Femur (tissue), 1 donor: ENCODE data around the gene GPR176.
"Not testable (repeated sequence)": the region's sequence is repeated elsewhere in the genome, so short reads cannot be mapped to it uniquely, and the experiment has no call there.

Experiments used
- DNase-seq: peaks from one replicate; pipeline ENCODE4 v3.0.0-alpha.2; 2017

GPR176 gene

DNA sequence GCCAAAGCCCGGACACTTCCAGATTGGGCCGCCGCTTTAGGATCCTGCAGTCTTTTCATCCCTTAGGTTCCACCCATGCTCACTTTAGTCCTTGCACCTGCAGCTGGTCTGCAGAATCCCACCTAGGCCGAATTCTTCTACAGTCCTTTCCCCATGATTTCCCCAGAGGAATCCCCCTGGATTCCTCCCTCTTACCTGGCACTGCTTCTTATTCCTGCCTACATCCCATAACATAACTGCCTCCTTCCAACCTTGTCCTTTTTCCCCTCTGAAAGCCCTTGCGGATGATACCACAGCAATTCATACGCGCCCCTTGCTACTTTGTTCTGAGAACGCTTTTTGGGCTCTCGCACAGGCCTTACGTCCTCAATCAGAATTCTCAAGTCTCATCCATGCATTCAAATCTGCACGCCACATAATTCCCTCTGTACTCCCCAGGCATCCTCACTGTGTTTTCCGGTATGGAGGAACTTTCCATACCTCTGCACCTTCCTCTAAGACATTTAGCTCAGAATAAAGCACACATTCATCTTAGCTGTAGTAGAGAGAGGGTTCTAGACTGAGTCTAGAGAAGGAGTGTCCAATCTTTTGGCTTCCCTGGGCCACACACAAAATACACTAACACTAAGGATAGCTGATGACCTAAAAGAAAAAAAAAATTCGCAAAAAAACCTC lies 14.5 kb upstream of the GPR176 start:
- DNase-seq: peak; percentile 28

DNA sequence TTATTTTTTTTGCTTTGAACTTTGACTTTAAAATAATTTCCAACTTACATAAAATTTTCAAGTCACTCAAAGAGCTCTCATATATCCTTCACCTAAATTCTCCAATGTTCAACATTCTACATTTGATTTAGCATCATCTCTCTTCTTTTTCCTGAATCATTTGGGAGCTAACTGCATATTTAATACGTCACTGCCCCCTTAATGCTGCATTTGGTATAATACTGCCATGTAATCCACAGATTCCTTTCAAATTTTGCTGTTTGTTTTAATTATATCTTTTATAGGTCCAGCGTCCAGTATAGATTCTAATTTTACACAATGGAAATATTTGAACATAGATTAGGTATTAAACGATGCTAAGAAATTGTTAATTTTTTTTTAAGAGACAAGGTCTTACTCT lies 11.5 kb upstream of the GPR176 start:
- no peak for DNase-seq

DNA sequence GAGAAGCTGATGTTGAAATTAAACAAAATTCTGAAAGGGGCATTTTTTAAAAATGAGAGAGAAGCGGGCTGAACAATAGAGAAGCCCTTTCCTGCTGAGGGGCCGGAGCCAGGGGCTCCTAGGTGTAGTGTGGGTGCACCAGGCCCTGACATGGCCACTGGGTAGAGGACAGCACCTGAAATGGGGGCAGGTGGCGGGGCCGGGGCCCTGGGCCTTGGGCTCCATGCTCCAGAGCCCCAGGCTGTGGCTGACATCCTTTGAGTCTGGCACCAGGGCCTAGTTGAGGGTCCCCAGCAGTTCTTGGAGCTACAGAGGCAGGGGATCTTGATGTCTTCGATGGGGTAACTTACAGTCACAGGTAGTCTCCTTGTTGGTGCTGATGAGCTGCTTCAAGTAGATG lies 6.5 kb upstream of the GPR176 start:
- DNase-seq: no peak

DNA sequence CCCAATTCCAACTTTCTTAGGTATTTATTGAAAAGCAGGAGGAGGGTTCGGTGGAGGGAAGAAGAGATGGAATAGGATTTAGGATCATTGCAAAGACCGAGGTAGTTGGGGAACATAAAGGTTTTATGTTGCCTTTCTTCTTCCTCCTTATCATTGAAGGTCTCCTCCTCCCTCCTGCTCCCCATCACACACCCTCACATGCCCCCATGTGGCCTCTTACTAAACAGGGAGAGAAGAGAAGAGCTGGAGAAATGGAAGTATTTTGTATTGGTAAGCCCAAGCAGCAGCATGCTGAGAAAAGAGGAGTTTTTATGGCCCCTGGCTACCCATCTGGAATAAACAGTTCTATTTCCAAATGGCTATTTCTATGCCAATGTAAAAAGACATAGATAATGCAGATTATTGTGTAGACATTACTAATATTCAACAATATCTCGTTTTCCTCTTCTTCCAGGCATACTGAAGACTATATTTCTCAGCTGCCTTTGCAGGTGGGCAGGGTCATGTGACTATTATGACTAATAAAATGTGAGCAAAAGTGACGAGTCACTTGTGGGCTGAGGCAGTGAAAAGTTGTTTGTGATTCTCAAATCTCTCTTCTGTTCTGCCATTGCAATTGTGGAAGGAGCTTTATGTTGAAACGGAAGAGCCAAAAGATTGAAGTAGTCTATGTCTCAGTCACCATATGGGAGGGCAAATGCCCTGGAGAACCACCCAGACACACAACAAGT lies 5.2 kb upstream of the GPR176 start:
- DNase-seq: no peak

DNA sequence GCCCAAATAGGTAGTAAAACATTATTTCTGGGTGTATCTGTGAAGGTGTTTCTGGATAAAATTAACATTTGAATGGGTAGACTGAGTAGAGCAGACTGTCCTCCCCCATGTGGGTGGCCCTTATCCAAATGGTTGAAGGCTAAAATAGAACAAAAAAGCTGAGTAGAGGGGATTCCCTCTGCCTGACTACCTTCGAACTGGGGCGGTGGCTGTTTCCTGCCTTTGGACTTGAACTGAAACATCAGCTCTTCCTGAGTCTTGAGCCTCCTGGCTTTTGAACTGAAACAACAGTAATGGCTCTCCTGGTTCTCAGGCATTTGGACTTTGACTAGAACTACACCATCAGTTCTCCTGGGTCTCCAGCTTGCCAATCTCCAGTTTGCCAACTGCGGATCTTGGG lies 4.4 kb upstream of the GPR176 start:
- DNase-seq: no peak

DNA sequence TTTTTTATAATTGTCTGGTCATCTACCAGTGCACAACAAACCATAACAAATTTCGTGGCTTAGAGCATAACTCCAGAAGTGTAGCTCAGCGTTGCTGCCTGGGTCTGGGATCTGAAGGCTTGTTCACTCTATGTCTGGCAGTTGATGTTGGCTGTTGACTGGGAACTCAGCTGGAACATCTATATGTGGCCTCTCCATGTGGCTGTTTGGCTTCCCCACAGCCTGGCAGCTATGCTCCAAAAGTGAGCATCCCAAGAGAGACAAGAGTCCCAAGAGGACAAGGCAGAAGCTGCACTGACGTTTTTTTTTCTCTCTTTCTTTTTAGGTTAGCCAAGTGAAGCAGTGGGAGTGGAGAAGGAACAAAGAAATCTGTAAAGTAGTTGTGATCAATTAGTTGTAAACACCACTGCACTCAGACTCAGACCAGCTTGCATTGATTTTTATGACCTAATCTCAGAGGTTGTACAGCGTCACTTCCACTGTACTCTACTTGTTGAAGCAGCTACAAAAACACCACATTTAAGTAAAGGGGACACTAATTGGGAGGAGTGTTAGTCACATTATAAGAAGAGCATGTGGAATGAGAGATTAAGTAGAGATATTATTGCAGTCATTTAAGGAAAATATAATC lies 2.5 kb upstream of the GPR176 start:
- peak; percentile 41 for DNase-seq

DNA sequence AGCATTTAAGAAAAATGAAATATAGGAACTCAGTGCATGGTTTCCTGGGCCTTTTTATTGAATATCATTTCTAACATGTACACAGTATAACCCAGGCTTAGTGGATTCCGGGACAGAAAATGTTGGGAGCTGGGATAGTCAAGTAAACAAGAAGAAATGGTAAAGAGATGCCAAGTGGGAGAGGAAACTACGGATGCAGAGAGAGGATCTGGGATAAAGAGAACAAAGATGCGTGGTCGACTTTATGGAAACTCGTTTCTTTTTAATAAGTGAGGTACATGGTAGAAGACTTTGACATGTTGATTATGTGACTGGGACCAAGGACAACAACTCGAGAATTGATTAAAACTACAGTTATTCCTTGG lies 1.2 kb upstream of the GPR176 start:
- DNase-seq: no peak

DNA sequence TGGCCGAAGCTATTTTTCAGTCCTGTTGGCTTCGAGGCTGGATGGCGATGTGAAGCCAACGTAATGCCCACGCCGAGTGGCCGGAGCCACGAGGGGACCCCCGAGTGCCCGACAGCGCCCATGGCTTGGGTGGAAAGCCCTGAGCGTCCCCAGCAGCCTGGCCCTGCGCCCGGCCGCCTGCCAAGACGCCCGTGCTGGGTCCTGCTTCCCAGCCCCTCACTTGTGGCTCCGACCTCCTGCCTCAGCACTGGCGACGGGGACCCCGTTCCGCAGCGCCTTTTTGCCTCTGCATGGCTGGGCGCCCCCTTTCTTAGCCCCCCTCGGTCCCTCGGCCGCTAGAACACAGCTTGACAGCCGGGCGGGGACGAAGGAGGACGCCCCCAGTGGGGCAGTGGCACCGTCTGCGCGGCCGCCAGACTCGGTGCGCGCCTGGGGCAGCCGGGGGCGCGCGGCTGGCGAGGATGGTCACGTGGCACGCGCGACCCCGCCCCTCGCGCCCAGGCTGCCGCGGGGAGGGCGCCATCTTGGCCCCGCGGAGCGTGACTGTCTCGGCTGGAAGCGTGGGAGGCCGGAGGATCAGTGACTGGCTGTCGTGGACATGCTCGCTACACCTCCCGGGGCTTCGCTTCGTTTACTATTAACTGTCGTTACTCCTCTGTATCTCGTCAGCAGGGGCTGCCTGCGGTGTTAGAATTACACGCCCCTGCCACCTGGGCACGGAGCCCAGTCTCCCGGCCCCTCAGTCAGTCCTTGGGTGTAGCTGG lies 626 bp upstream of the GPR176 start:
- DNase-seq: peak; percentile 86

DNA sequence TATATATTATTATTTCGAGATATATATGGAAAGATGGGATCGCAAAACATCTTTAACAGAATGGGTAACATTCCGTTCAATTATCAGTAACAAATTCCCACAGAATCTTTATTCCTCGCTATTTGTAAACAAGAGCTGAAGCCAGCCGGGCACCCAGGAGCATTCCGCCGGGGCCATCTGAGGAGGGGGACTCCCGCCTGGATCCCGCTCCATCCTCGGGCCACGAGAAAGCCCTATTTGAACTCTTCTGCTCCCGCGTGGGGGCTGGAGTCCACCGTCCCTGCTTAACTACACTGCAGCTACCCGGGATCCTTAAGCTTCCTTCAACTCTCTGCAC lies 687 bp downstream of the GPR176 start:
- DNase-seq: no peak

DNA sequence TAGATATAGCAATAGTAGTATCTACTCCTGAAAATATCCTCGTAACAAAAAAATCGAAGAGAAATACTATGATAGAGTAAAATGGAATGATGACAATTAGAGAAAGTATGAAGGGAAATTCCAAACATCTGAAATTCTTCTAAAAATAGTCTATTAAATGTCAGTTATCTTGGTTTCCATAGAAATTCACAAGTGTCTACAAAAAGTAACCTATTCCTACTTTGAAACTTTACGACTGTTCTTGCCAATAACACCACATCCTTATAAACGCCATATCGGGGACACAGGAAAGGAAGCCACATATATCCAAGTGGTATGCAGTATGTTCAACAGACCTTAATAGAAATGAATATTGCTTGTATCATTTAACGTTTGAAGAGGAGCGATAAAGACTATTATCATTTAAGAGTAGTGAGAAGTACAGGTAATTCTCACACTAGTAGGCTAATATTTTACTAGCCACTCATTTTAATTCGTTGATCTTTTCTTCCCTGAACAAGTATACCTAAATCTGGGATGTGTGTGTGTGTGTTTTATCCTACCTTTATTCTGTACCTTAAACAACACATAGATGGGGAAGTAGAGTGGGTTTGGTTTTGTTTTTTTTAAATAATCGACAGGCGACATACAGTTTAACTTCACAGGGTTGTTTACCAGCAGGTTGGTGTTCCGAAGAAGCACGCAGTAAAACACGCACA lies 1.2 kb downstream of the GPR176 start:
- no peak for DNase-seq

DNA sequence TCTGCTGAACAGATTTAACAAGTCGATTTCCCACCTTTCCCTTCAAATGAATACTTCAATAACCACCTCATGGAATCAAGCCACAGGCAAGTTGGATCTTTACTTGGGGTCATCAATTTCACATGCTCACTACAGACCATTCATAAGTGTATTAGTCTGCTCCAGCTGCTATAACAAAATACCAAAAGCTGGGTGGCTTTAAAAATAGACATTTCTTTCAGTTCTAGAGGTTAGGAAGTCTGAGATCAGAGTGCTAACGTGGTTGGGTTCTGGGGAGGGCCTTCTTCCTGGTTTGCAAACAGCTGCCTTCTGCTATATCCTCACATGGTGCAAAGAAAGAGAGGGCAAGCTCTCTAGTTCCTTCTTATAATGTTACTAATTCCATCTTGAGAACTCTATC lies 5.1 kb downstream of the GPR176 start:
- no peak for DNase-seq

DNA sequence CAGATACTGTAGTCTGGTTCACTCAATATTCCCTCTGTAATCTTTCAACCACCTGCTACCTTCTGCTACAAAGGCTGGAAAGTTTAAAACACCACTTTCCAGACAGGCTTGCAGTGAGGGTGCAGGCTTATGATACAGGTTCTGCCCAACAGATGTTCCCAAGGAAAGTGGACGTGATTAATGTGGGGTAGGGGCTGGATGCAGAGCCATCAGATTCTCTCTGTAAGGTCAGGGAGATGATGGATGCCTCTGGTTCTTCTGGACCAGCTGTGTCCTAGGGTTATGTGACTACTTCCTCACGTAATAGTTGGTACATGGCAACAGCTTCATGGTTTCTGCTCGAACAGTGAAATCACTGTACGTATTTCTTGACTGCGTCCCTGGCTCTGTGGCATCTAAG lies 11.1 kb downstream of the GPR176 start:
- no peak for DNase-seq

DNA sequence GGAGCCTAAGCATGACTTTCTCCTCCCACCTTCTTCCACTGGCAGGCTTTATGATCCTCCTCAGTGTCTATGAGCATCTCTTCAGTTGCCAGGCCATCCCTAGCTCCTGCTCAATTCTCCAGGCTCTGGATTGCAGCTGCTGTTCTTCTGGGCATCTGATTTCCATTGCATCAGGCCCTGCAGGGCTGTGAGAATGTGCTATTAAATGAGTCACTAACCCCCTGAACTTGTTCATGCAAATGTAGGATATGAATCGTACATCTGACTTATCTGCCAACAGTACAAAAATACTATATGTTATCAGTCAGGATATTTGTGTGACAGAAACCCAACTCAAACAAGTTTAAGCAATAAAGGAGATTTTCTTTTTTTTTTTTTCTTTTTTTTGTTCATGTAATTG lies 11.9 kb downstream of the GPR176 start:
- DNase-seq: no peak

DNA sequence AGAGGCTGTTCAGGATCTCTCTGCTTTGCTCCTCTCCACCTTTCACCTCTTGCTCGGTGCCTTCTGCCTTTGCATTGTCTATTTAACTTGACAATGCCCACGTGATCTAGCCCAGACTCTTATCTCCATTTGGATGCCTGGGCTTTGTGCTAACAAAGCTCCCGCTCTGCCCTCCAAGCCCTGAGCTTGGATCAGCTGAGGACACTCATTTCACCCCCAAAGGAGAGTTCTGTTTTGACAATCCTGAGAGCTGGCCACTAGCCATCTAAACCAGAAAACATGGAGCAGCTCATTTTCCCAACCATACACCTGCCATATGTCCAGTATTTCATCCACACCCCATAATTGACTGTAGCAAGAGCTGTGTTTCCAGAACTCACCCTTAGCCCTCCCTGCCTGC lies 12.8 kb downstream of the GPR176 start:
- DNase-seq: no peak

DNA sequence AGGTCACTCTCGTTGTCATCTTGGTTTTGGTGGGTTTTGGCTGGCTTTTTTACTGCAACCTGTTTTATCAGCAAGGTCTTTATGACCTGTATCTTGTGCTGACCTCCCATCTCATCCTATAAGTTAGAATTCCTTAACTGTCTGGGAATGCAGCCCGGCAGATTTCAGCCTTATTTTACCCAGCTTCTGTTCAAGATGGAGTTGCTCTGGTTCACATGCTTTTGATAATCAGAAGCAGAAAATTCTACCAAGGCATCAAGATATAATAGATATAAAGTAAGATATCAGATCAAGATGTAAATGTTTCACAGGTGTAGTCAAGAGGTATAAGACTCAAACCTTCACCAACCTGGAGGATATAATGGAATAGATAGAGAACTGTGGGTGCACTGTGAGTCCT lies 16.0 kb downstream of the GPR176 start:
- no peak for DNase-seq

DNA sequence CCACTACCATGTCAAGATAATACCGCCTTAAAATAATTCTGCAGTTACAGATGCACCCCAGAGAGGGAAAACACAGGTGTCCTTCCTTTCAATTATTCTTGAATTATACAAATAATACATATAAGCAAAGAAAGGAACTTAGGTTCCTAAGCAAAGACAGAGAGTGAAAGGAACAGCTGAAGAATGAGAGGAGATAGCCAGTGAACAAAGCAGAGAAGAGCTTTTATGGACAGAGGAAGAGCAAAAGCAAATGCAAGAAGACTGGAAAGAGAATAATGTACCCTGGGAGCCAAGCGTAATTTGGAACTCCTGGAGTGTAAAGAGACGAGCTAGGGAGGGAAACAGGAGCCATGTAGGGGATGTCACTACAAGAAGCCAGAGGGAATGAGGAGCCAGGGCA lies 21.7 kb downstream of the GPR176 start:
- no peak for DNase-seq

DNA sequence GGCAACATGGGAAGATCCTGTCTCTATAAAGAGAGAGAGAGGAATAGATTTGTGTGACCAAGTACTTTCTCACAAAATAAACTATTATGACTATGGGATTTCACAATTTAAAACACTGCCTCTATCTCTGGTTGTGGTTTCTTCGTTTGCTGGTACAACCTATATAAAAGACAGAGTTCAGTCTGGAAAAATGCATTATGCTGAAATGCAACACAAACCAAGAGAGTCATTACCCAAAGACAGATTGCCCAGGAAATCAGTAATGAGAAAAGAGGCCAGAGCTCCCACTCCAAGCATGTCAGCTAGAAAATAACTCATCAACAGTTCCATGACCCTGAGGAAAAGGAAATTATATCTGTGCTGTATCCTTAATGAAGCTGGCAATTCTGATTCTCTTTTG lies 23.2 kb downstream of the GPR176 start:
- no peak for DNase-seq

DNA sequence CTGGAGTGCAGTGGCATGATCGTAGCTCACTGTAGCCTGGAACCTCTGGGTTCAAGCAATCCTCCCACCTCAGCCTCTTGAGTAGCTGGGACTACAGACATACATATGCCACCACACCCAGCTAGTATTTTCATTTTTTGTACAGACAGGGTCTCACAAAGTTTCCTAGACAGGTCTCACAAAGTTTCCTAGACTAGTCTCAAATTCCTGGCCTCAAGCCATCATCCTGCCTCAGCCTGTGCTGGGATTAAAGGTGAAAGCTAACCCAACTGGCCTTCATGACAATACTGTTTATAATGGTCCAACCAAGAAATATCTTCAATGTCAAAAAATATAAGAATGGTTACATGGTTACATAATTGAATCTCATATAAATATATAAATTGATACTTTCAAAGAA lies 24.0 kb downstream of the GPR176 start:
- no peak for DNase-seq

DNA sequence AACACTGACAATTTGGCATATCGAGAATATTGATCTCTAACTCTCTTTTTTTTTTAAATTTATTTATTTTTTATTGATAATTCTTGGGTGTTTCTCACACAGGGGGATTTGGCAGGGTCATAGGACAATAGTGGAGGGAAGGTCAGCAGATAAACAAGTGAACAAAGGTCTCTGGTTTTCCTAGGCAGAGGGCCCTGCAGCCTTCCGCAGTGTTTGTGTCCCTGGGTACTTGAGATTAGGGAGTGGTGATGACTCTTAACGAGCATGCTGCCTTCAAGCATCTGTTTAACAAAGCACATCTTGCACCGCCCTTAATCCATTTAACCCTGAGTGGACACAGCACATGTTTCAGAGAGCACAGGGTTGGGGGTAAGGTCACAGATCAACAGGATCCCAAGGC lies 27.0 kb downstream of the GPR176 start:
- not testable (repeated sequence) for DNase-seq

DNA sequence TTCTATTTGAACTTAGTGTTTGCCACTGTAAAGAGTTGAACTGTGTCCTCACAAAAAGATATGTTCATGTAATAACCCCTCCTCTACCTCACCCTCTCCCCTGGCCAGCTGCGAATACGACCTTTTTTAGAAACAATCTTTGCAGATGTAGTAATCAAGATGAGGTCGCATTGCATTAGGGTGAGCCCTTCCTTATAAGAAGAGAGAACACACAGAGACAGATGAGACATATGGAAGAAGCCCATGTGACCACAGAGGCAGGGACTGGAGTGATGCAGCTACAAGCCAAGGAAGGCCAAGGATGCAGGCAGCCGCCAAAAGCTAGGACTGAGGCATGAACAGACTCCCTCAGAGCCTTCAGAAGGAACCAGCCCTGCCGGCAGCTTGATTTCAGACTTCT lies 27.6 kb downstream of the GPR176 start:
- DNase-seq: no peak

DNA sequence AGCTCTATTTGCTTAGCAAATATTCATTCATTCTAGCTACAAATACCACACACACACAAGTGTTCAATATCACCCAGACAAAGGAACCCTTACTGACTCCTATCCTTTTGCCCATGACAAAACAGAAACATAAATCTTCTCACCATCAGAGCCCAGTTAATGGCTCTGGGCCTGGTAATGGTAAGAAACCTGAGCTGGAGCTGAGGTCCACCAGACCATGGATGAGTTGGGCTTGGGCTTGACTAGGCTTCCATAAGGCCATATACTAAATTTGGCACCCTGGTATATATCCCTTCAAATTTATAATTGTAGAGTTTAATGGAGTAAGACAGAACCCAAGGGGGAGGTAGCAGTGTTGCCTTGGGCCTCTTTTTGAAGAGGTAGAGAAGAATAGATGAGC lies 29.4 kb downstream of the GPR176 start:
- no peak for DNase-seq

DNA sequence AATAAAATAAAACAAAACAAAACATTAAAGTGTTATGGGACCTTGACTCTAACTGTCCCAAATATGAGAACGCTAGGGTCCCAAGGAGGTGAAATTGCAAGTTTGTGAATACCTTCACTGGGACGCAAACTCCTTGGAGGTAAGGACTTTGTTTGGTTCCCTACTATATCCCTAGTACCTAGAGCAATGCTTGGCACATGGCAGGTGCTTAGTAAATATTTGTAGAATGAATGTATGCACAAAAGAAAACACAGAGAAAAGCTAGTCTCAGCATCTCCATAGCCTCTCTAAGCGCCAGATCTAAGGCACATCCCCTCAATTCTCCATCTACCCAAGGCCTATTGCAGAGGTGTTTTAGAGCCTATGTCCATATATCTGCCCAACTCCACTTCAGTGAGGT lies 30.5 kb downstream of the GPR176 start:
- no peak for DNase-seq

DNA sequence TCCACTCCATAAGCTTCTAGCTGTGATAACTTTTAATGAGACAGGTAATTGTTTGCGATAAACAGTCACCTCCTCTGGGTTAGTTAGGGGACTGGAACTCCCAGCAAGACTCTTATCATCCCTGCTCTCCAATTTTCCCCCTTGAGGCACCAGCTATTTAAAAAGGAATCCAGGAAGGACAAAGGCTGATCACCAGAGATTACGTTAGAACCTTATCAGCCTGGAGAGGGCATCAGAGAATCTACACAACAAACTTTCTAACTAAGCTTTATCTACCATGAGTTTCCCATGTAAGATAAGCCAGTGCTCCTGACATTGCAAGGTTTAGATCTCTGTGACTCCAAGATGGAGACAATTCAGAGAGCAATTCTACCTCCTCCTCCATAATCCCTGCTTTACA lies 31.3 kb downstream of the GPR176 start:
- DNase-seq: no peak
